Spinal cord (tissue), 10 donors: ENCODE measurements around the gene SYS1. TPM values are rescaled to one million over a fixed set of nuclear protein-coding genes. Genes with fewer than 3 reads are reported as not detected.
A peak's percentile ranks its signal among the peaks of the same experiment; 100 is the strongest.

Experiments used
- DNase-seq, 6 donors: peaks; one replicate each; pipeline versions ENCODE4 v3.0.0 to v3.0.0-alpha.2; 2013 to 2015; ENCODE audit warnings: low spot score in 6 of 6, low read depth in 4 of 6
- H3K27ac ChIP-seq: one replicate; pipeline ENCODE4 v1.5.1; 2013; ENCODE audit warnings: low read depth, low read length, control low read depth
- H3K27me3 ChIP-seq: one replicate; pipeline ENCODE4 v1.6.1; 2013; ENCODE audit warnings: low read length; ENCODE audit not compliant: control insufficient read depth, insufficient read depth
- H3K36me3 ChIP-seq: one replicate; pipeline ENCODE4 v1.6.1; 2013; ENCODE audit warnings: low read length; ENCODE audit not compliant: control insufficient read depth, insufficient read depth
- H3K4me1 ChIP-seq: one replicate; pipeline ENCODE4 v1.6.1; 2013; ENCODE audit warnings: low read length; ENCODE audit not compliant: control insufficient read depth, insufficient read depth
- H3K4me3 ChIP-seq: one replicate; pipeline ENCODE4 v1.5.1; 2013; ENCODE audit warnings: low read depth, low read length, control low read depth
- H3K9me3 ChIP-seq: one replicate; pipeline ENCODE4 v1.6.1; 2013; ENCODE audit warnings: low read length; ENCODE audit not compliant: control insufficient read depth, insufficient read depth
- WGBS: methylation state at CpG from one replicate; pipeline ENCODE4 v1.1.5; 2013; ENCODE audit warnings: missing lambda C conversion rate; ENCODE audit not compliant: insufficient coverage; 5-methylcytosine and 5-hydroxymethylcytosine counted together
- long read RNA-seq, 4 donors: transcript quantifications; one replicate each; lab custom pipeline, GENCODE V29; 2026
- polyA plus RNA-seq, 2 donors: library from polyadenylated mRNA; unstranded; fragments of 120-200 nt; gene quantifications; one replicate each; pipeline ENCODE4 v1.2.1, GENCODE V29; 2013; ENCODE audit not compliant: insufficient read length in 2 of 2
- total RNA-seq, 2 donors: library from RNA; depleted of rRNA in 1 of 2; stranded (reverse); fragments of 120-200 nt in 1 of 2; fragments of >200 nt in 1 of 2; gene quantifications; one replicate each; pipeline versions ENCODE4 v1.2.3 to v1.2.4, GENCODE V29; 2013 to 2014
- donor health status: healthy.

SYS1 gene
- total RNA-seq (10 to 100 TPM; 19.1 to 25.1 TPM), polyA plus RNA-seq (10 to 100 TPM; 30.1 to 32.8 TPM)
- long read RNA-seq, donor 1, transcript SYS1-201 (4 exons, 2,862 nt) = major isoform, 15 of 20 reads
- long read RNA-seq, donor 1, transcript SYS1-205 (3 exons, 433 nt) = minor isoform, 5 of 20 reads
- long read RNA-seq, donor 1, partial matches to known transcripts = 0 of 20 reads
- long read RNA-seq, donor 1, other reads (novel, unspliced or antisense) = 0 of 20 reads
- long read RNA-seq, donor 2, transcript SYS1-201 (4 exons, 2,862 nt) = major isoform, 5 of 10 reads
- long read RNA-seq, donor 2, partial matches to known transcripts = 0 of 10 reads
- long read RNA-seq, donor 2, other reads (novel, unspliced or antisense) = 0 of 10 reads
- long read RNA-seq, donor 3, transcript SYS1-201 (4 exons, 2,862 nt) = major isoform, 6 of 10 reads
- long read RNA-seq, donor 3, partial matches to known transcripts = 0 of 10 reads
- long read RNA-seq, donor 3, other reads (novel, unspliced or antisense) = 0 of 10 reads
- long read RNA-seq, donor 4, transcript SYS1-201 (4 exons, 2,862 nt) = major isoform, 18 of 40 reads
- long read RNA-seq, donor 4, partial matches to known transcripts = 19 of 40 reads
- long read RNA-seq, donor 4, other reads (novel, unspliced or antisense) = 0 of 40 reads

- H3K27me3 ChIP-seq = no peaks in the 10 kb centered on the region
- peaks cover 14% of the 10 kb centered on the region for H3K4me1 ChIP-seq
- peak; percentile 95 to 100 (median 98) for DNase-seq
- H3K27ac ChIP-seq = peak within 1 kb of the TSS; percentile 96
- no peaks in the 10 kb centered on the region for H3K9me3 ChIP-seq
- peaks cover 22% of the 10 kb centered on the region for H3K36me3 ChIP-seq
- H3K4me3 ChIP-seq = peak within 1 kb of the TSS; percentile 90
- under 1% methylated on average over 55 of the region's 55 CpGs for WGBS
Observed at GRCh38 chr20:45362804-45363610, at the start of gene SYS1. SYS1 (plus strand) TSS chr20:45363156; CDS start chr20:45363532, 376 bp downstream.

DNA sequence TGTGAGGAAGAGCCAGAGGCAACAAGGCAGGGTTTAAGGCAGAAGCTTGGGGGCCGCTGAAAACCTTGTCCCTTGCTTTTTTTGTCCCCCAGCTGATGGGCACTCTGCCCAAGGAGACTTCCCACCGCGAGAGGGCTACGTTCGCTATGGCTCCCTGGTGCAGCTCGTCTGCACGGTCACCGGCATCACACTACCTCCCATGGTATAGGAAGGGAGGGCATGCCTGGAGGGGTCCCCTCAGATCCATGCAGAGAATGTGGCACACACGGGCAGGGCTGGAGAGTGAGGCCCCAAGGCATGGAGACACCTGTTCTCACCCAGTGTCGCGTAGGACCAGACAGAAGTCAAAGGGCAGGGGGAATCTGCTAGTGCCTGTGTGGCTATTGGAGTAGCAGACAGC, 49.0 kb upstream of the SYS1 start:
- Histone ChIP-seq H3K36me3 (no peaks in the 10 kb centered on the region), H3K9me3 (no peaks in the 10 kb centered on the region), H3K27me3 (peaks cover 47% of the 10 kb centered on the region), H3K27ac (no peak overlapping the region), H3K4me1 (peaks cover 13% of the 10 kb centered on the region), H3K4me3 (no peak overlapping the region)
- DNase-seq = no peak
- WGBS = 80% methylated on average over 10 of the region's 11 CpGs

GRCh38 chr20:45315672-45316071, 47.3 kb upstream of the SYS1 start:
- no peak for DNase-seq
- Histone ChIP-seq H3K9me3 (no peaks in the 10 kb centered on the region), H3K36me3 (no peaks in the 10 kb centered on the region), H3K4me1 (peaks cover 13% of the 10 kb centered on the region), H3K27me3 (peaks cover 47% of the 10 kb centered on the region), H3K4me3 (no peak overlapping the region), H3K27ac (no peak overlapping the region)
- 95% methylated on average over 4 of the region's 4 CpGs for WGBS

DNA sequence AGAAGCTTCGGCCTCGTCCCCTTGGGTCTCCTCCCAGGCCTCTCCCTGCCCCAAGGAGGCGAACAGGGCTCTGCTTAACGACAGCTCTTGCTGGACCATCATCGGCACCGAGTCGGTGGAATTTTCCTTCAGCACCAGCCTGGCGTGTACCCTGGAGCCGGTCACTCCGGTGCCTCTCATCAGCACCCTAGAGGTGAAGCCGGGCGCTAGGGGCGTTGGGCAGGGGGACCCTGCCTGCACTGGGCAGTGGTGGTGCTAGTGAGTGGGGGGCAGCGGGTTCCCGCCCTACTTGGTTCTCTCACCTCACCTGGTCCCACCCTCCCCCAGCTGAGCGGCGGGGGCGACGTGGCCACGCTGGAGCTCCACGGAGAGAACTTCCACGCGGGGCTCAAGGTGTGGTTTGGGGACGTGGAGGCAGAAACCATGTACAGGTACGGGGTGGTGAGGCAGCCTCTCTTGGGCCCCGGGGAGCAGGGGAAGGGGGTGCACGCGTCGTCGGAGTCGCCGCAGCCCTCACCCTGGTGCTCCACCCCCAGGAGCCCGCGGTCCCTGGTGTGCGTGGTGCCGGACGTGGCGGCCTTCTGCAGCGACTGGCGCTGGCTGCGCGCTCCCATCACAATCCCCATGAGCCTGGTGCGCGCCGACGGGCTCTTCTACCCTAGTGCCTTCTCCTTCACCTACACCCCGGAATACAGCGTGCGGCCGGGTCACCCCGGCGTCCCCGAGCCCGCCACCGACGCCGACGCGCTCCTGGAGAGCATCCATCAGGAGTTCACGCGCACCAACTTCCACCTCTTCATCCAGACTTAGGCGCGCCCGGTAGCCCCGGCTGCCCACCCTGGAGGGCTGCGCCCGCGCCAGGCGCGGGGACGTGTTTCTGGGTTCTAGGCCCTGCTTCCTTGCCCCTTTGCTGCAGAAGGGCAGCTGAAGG, 46.5 kb upstream of the SYS1 start:
- 23% methylated on average over 60 of the region's 71 CpGs for WGBS
- no peaks in the 10 kb centered on the region for H3K9me3 ChIP-seq
- DNase-seq = no peak
- H3K27me3 ChIP-seq = peaks cover 46% of the 10 kb centered on the region
- H3K4me3 ChIP-seq = no peak overlapping the region
- H3K4me1 ChIP-seq = peaks cover 11% of the 10 kb centered on the region
- H3K36me3 ChIP-seq = no peaks in the 10 kb centered on the region
- H3K27ac ChIP-seq = no peak overlapping the region

DNA sequence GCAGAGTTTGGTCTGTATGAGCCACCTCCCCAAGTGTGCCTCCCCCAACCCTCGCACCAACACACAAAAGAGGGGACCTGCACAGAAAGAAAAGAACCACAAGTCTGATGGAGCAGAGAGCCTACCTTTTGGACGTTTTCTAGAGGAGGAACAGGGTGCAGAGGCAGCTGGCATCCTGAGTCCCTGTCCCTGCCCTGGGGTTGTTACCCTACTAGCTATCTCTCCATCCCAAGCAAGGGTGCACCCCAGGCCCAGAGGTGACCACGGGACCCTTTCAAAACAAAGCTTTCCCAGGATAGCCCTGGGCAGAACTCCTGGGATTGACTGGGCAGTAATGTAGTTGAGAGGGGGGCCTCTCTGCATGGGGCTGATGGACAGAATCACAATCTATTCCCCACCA, 45.1 kb upstream of the SYS1 start:
- no peak overlapping the region for H3K27ac ChIP-seq
- H3K9me3 ChIP-seq = no peaks in the 10 kb centered on the region
- peaks cover 36% of the 10 kb centered on the region for H3K27me3 ChIP-seq
- peaks cover 6% of the 10 kb centered on the region for H3K4me1 ChIP-seq
- H3K4me3 ChIP-seq = no peak overlapping the region
- WGBS = 40% methylated on average over 1 of the region's 3 CpGs
- H3K36me3 ChIP-seq = no peaks in the 10 kb centered on the region
- DNase-seq = no peak

GRCh38 chr20:45318386-45318939, 44.5 kb upstream of the SYS1 start:
- 83% methylated on average over 4 of the region's 7 CpGs for WGBS
- peaks cover 6% of the 10 kb centered on the region for H3K4me1 ChIP-seq
- no peak overlapping the region for H3K4me3 ChIP-seq
- H3K27ac ChIP-seq = no peak overlapping the region
- no peaks in the 10 kb centered on the region for H3K9me3 ChIP-seq
- no peak for DNase-seq
- H3K27me3 ChIP-seq = peaks cover 36% of the 10 kb centered on the region
- H3K36me3 ChIP-seq = no peaks in the 10 kb centered on the region

- H3K36me3 ChIP-seq = no peaks in the 10 kb centered on the region
Observed at GRCh38 chr20:45318948-45319347, 44.0 kb upstream of the SYS1 start.

GRCh38 chr20:45320948-45321595, 41.9 kb upstream of the SYS1 start:
- Histone ChIP-seq H3K27me3 (peaks cover 24% of the 10 kb centered on the region), H3K36me3 (no peaks in the 10 kb centered on the region), H3K4me3 (no peak overlapping the region), H3K27ac (no peak overlapping the region), H3K4me1 (peaks cover 4% of the 10 kb centered on the region), H3K9me3 (no peaks in the 10 kb centered on the region)
- 77% methylated on average over 3 of the region's 5 CpGs for WGBS
- DNase-seq = no peak

More at GRCh38 chr20:45318948-45319347, 44.0 kb upstream of the SYS1 start:
- no peak for DNase-seq
- Histone ChIP-seq H3K4me3 (no peak overlapping the region), H3K4me1 (peaks cover 6% of the 10 kb centered on the region), H3K9me3 (no peaks in the 10 kb centered on the region), H3K27ac (no peak overlapping the region), H3K27me3 (peaks cover 34% of the 10 kb centered on the region)
- 97% methylated on average over 2 of the region's 2 CpGs for WGBS
